GM21737 (cell line): ENCODE measurements around the gene HIRA.
"Not testable (repeated sequence)": the region's sequence is repeated elsewhere in the genome, so short reads cannot be mapped to it uniquely, and the experiment has no call there.

Source experiments
- ATAC-seq: cut with Tn5 transposase; IDR thresholded peaks from one replicate; pipeline ENCODE4 v1.9.1; 2021; ENCODE audit warnings: mild to moderate bottlenecking, moderate library complexity; ENCODE audit not compliant: unreplicated experiment

Gene HIRA

DNA sequence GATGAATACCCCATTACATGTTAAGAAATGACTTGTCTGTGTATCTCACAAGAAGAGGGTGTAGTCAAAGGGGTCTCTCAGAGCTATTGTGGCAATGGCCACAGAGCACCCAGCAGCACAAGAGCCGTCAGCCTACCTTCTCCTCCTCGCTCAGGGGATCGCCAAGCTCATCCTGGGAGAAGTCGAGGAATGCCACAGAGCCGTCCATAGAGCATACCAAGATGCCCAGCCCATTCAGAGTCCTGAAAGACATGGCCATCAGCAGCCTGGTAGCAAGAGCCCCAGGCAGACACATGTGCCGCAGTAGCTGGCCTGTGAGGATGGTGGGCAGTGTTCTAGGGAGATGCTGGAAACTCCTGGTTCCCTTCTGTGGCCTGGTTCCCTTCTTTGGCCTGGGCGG lies 44.0 kb downstream of the HIRA start:
- no peak for ATAC-seq

DNA sequence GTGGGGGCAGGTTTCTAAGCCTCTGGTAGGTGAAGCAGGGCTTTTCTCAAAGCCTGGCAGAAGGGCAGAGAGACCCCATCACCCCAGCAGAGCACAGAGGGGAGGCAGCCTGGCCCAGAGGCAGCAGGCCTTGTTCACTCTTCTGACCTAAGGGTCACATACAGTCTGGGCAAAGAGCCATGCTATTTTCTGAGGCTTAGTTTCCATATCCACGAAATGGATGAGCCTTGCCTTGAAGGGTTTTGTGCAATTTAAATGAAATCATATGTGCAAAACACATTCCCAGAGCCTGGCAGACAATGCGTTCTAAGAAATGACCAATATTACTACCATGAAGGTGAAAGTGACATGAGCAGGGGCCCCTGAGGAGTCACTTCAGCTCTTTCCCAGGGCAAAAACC lies 44.5 kb downstream of the HIRA start:
- no peak for ATAC-seq

DNA sequence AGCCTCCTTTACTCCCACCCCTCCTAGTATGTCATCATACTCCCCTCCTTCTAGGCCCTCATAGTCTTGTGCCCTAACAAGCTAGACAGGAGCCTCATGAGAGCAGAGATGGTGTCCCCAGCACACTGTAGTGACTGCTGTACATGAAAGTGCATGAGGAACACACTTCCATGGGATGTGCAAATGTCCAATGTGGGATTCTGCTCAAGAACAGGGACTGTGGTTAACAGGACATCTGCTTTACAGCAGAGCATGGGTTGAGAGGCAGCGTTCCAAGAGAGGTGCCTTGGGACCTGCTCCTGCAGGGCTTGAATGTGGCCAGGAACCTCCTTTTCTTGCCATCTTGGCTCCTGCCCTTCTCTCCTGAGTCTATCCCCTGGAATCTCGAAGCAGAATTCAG lies 45.3 kb downstream of the HIRA start:
- ATAC-seq: no peak

DNA sequence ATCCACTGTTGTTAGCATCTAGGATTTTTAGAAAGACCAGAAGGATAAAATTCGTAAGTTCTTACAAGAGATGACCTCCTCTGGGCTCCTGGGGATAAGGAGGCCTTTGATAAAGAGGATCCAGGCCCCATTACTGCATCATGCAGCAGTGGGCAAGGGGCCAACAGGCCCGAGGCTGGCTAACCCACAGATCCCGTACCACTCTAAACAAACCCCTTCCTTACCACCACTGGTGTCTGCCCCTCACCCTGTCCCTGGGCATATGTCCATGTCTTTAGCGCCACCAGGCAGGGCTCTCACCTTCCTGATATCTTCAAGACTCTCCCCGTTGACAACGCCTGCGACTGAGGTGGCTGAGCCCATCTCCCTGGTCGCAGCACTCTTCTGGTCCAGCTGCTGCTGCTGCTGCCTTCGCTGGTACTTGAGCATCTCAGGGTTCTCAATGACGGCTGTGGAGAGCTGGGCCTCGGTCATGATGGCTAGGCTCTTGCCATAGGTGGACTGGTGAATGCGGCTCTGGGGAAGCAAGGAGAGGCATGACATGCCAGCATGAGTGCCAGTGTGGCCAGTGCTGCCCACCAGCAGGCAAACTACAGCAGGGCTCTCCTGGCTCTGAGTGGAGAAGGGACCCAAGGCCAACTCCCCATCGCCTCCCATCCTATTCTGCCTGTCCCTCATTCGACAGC lies 46.2 kb downstream of the HIRA start:
- ATAC-seq: no peak

DNA sequence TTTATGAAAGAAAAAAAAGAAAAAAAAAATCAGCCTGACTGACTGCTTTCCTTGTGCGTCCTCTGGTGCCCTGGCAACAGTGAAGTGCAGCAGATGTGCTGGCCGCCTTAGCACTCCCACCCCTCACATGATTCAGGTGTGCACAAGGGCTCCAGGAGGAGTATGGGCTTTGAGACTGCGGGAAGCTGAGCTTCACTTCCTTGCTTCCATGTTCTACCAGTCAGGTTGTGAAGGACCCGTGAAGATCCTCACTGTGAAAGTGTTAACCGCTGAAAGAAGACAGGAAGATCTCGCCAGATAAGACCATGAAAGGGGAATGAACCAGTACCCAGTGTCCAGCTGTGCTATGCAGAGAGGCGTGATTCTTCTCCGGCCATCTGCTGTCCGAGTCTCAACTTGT lies 48.2 kb downstream of the HIRA start:
- ATAC-seq: no peak

DNA sequence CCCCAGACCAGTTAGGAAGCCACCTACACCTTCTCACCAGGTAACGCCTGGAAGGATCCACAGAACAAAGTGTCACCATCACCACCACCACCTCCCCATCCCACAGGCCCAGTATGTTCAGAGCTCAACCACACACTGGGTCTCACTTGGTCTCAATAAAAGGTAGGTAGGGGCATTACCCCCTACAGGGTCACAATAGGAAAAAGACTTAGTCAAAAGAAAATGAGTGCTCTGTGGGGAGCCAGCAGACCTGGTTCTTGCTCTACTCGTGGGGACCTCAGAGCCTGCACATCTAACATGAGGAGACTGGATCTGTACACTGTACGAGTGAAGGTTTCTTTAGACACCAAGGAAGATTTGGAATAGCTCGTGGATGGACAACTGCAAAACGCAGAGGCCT lies 49.3 kb downstream of the HIRA start:
- no peak for ATAC-seq

DNA sequence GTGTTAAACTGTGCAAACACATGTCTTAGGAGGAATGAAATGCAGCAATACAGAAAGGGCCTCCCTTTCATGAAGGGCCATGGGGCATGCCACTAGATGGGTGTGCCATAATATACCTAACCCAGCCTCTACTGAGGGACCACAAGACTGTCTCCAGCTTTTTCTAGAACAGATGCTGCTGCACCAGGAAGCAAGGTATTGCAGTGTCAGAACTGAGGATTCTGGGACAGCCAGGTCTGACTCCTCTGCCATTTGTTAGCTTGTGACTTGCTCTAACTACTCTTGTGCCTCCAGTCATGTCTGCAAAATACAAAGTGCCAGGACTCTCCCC lies 53.2 kb downstream of the HIRA start:
- ATAC-seq: no peak

DNA sequence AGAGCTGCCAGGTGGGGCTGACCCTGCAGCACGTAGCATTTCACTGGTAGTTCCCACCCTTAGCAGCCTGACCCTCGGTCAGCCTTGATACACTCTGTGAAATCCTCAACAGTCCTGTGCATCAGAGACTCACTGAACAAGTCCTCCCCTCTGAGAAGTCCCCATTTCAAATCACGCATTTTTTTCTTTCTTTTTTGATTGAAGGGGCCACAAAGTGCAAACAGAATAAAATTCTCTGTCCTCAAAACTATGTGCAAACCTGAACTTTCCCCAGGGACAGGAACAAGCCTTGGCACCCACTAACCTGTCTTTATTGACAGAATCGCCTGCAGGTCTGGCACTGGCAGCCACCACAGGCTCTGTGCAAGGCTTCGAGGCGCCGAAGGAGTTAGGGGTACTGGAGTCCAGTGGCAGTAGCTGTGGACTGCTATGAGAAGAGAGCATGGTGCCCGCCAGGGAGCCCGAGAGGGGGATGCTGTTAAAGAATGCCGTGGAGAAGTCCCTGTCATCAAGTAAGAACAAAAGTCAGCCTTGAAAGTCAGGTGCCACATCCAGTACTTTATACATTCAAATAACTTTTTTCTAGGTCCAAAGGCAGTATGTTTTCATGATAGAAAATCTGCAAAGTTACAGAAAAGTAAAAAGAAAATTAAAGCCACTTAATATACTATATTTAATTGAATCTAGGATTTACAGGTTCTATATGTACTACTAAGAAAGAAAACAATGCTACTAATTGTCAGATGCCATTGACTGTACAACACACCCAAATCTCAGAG lies 53.8 kb downstream of the HIRA start:
- no peak for ATAC-seq

DNA sequence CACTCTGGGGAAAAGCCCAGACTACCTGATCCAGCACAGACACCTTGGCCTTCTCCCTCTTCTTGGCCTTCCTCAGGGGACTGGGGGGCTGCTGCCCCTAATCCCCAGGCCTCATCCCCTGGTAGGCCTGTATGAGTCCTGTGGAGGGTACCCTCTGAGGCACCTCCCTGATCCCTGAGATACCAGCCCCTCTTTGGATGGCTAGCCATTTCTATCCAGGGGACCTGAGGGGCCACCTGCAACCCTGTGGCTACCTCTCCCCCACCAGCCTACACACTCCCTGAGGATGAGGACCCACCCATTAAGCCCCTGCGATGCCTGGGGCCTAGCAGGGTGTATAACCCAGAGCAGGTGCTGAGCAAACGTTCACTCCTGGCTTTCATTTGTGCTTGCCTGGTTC lies 54.6 kb downstream of the HIRA start:
- no peak for ATAC-seq

DNA sequence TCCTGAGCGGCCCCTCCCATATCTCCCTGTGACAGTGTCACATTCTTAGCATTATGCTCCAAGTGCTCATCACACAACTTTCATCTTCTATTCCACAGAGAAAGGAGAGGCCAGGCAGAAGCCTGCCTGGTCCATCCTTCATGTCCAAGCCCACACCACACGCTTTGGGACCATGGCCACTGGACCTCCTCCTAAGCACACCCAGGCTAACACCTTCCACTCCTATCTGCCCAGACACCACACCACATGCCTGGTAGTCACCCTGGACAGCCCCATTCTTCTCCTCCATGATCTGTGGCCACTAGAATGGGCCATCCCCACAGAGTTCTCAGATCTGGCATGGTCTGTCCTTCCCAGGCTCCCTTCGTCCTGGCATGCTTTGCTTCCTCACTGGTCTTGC lies 55.3 kb downstream of the HIRA start:
- no peak for ATAC-seq

DNA sequence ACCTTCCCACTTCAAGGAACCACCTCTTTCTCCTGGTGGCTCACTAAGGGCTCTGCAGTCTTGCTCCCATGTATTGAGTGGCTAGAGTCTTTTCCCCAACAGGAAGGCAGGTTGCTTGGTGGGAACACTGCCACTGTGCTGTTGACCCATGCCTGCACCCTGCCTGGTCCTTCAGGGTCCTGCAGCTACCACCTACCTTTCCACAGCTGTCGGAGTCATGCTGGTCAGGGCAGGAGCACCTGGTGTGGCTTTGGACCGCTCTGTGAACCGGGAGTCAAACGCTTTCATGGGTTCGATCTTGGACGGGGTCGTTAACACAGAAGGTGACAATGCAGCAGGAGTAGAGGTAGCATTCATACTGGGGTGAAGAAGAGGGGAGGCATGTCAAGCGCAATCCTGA lies 56.1 kb downstream of the HIRA start:
- no peak for ATAC-seq

DNA sequence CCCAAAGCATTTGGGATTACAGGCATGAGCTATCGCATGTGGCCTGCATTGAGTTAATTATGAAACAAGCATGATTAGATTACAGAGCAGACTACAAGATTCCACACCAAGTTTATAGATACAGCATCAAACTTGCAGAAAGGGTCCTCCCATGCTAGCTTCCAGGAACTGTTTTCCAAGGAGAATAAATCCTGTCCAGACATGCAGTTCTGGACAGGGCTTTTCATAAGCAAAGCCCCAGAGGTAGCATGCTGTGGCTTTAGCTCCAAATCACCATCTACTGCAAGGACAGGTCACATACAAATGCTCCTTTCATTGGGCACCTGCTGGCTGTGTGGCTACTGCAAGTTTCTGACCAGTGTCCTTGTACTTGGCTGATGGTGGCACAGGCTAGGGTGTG lies 57.1 kb downstream of the HIRA start:
- no peak for ATAC-seq

DNA sequence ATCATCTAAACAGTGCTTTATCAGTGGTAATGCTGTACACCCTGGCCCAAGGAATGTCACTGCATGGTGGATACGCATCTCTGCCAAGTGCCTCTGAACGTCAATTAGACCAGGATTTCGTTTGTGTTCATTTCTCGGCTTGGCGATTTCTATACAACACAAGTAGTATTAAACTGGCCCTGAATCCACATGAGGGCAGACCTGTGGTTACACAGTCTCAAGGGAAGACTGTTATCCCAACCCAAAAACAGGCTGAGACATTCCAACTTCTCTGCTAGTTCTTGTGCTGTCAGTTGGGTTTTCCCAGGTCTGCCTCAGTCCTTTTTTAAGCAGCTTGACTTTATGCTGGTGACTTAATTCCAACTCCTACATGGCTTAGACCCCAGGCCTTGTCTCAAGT lies 58.1 kb downstream of the HIRA start:
- ATAC-seq: no peak

DNA sequence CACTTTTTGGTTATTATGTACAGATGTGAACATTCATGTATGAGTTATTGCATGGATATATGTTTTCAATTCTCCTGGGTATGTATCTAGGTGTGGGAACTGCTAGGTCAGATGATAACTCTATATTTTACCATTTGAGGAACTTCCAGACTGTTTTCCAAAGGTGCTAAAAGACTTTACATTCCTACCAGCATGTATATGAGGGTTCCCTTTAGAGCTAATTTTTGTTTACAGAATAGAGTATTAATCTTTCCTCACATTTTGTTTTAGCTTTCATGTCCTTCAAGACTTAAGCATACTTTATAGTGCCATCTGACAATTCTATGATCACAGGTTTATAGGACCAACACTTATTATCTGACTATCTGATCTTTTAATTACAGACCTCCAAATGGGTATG lies 59.6 kb downstream of the HIRA start:
- no peak for ATAC-seq

DNA sequence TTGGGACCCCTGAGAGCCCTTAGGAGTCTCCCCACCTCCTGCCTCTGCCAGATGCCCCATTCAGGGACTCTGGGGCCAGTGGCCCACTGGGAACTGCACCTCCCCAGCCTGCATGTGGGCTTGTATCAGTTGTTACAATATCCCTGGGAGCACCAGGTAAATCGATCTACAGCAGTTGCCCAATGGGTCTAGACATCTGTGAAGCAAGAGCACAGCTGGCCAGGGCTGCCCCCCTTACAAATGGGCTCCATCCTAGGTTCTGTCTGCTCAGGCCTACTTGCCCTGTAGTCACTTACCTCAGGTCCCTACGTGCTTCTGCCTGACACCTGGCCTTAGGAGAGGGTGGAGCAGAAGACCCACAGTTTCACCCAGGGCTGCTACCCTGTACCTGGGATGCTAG lies 62.7 kb downstream of the HIRA start:
- no peak for ATAC-seq

DNA sequence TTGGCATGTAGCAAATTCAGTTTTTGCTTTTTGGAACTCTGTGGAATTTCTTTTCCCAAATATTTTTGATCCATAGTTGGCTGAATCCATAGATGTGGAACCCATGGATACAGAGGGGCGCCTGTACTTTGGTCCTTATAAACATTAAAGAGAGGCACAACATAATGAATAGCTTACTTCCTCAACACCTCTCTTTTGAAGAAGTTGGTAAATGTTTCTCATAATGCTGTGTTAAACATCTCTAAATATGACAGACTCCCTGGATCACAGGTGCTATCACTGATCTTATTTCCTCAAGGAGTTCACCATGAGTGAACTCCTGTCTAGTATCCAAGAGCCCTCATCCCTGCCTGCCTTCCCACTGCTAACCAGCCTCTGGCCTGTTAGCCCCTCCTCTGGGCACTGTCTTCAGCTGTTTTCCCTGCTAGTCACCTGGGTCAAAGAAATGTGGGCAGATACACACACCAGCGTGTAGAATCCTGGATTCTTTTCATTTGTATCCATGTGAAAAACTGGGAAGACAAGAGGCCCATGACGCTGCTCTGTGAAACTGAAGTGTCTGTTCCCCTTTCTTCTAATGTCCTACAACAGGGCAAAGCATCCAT lies 63.7 kb downstream of the HIRA start:
- ATAC-seq: no peak

DNA sequence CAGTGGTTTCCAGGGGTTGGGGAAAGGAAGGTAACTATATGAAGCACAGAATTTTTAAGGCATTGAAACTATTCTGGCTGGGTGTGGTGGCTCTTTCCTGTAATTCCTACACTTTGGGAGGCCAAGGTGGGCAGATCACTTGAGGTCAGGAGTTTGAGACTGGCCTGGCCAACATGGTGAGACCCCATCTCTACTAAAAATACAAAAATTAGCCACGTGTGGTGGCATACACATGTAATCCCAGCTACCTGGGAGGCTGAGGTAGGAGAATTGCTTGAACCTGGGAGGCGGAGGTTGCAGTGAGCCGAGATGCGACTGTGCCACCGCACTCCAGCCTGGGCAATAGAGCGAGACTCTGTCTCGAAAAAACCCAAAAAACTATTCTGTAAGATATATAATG lies 68.0 kb downstream of the HIRA start:
- ATAC-seq: not testable (repeated sequence)

DNA sequence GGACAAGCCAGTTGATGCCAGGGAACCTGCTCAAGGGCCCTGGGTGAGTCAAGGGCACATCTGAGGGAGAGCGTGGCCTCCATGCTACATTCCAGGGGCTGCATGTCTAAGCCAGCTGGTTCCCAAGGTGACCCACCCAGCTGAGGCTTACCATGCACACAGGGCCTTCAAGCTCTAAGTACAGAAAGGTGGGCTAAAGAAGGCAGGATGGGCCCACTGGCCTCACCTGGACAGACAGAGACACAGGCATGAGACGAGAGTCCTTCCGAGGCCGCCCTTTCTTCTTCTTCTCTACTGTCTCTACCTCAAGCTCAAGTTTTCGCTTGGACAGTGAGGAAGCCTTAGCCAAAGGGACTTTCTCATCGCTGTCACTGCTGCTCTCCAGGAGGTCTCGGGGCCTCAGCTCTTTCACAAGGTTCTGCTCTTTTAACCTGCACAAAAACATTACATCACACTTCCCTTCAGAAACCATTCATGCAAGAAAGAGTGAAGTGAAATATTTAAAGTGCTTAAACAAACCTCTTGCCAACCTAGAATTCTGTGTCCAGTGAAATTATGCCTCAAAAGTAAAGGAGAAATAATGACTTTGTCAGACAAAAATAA lies 69.9 kb downstream of the HIRA start:
- peak; percentile 75 for ATAC-seq

DNA sequence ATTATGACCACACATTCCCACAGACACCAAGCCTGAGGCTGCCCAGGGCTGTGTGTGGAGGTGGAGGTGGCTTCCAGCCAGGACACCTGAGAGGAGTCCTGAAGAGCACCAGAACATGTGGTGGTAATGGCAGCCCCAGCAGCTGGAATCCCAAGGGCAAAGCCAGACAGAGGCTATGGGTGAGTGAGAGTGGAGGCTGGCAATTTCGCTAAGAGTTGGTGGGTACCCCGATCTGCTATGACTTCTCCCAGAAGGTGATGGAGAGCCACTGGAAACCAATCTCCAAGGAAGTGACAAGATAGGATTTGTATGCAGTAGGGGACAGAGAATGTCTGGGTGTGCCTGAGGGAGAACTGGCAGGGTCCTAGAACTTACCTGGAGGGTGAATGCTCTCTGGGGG lies 70.7 kb downstream of the HIRA start:
- no peak for ATAC-seq

DNA sequence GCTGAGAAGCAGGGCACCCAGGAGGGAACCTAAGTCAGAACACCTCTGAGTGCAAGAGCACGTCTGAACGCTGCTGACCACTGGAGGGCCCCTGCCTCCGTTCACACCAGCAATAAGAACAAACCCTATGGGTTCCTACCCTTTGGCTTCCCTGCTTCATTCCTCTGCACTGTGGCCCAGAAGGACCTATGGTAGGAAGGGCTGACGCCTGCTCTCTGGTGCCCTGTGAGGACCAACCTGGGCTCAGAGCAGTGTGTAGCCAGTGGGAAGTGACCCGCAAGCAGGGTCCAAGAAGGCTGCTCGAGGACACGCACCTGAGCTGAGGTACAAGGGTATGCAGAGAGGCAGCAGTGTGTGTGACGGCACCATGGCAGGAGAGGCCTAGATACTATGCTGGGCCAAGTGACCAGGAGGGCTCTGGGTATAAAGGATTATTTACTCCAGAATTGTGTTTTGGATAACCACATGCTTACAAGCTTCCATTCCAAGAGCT lies 71.2 kb downstream of the HIRA start:
- ATAC-seq: no peak

DNA sequence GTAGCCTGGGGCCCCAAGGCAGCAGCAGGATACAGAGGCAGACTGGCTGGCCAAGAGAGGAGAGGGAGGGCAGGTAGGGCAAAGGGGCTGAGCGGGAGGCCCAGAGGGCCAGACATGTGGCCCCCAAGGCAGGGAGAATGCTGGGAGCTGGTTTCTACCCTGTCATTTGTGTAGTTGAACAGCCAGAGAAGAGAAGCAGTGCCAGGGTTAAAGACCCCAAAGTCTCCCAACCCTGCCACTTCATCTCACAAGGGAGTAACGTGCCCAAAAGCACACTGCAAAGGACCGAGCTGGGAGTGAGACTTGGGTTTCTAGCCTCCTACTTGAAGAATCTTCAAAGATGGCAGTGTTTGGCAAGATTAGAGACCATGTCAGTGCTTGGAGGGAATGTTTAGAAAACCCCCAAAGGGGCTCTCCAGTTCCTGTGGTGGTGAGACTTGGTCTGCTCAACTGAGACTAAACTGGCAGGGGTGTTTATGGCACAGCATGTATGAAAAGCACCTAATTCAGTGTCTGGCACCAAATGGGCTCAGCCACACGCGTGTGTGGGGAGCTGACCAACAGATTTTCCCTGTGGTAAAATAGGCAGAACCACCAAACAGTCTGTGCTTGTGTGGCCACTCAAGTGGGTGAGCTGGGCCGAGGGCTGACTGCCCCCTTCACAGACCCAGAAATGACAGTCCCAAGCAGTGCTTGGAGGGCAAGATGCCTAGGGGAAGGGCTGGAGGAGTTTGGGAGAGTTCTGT lies 71.8 kb downstream of the HIRA start:
- no peak for ATAC-seq
